ENCODE results near the gene HTR3A. TPM values are rescaled to one million over a fixed set of nuclear protein-coding genes. Genes with fewer than 3 reads are reported as not detected.

The HTR3A gene
- total RNA-seq, 2 experiments from 2014 or later: not detected

- no peak for DNase-seq
- Mint-ChIP-seq H3K36me3 (ENCODE audit: low read depth) (no peaks in the 10 kb centered on the region), H3K27ac (no peak overlapping the region), H3K4me1 (no peaks in the 10 kb centered on the region), H3K4me3 (no peak overlapping the region), H3K27me3 (peaks cover 22% of the 10 kb centered on the region), H3K9me3 (no peaks in the 10 kb centered on the region)
- POLR2A ChIA-PET: no interaction called here
- CTCF ChIA-PET: no interaction called here
Measured at GRCh38 chr11:113952588-113952987, 22.3 kb upstream of the HTR3A start.

- DNase-seq: no peak
- H3K36me3 Mint-ChIP-seq (ENCODE audit: low read depth): no peaks in the 10 kb centered on the region
- H3K4me1 Mint-ChIP-seq: no peaks in the 10 kb centered on the region
- H3K9me3 Mint-ChIP-seq: no peaks in the 10 kb centered on the region
- no peak overlapping the region for H3K27ac Mint-ChIP-seq
- no peak overlapping the region for H3K4me3 Mint-ChIP-seq
- CTCF ChIA-PET: no interaction called here
- POLR2A ChIA-PET: no interaction called here
- H3K27me3 Mint-ChIP-seq: peaks cover 18% of the 10 kb centered on the region
Measured at GRCh38 chr11:113954235-113954634, 20.7 kb upstream of the HTR3A start.

GRCh38 chr11:113956986-113957385 lies 17.9 kb upstream of the HTR3A start:
- Mint-ChIP-seq H3K9me3 (no peaks in the 10 kb centered on the region), H3K36me3 (ENCODE audit: low read depth) (no peaks in the 10 kb centered on the region)
- POLR2A ChIA-PET: no interaction called here

GRCh38 chr11:113960702-113961330 lies 14.1 kb upstream of the HTR3A start:
- no peaks in the 10 kb centered on the region for H3K4me1 Mint-ChIP-seq
- ChIA-PET POLR2A (no interaction called here), CTCF (no interaction called here)
- no peaks in the 10 kb centered on the region for H3K27me3 Mint-ChIP-seq
- no peak overlapping the region for H3K27ac Mint-ChIP-seq
- no peaks in the 10 kb centered on the region for H3K36me3 Mint-ChIP-seq (ENCODE audit: low read depth)
- H3K9me3 Mint-ChIP-seq: no peaks in the 10 kb centered on the region
- H3K4me3 Mint-ChIP-seq: no peak overlapping the region
- DNase-seq: no peak

More at GRCh38 chr11:113956986-113957385, 17.9 kb upstream of the HTR3A start:
- H3K4me1 Mint-ChIP-seq: no peaks in the 10 kb centered on the region
- DNase-seq: no peak
- H3K27ac Mint-ChIP-seq: no peak overlapping the region
- CTCF ChIA-PET: no interaction called here
- H3K4me3 Mint-ChIP-seq: no peak overlapping the region
- peaks cover 12% of the 10 kb centered on the region for H3K27me3 Mint-ChIP-seq

- Mint-ChIP-seq H3K27ac (no peak overlapping the region), H3K27me3 (peaks cover 5% of the 10 kb centered on the region), H3K4me1 (no peaks in the 10 kb centered on the region), H3K36me3 (ENCODE audit: low read depth) (no peaks in the 10 kb centered on the region), H3K9me3 (no peaks in the 10 kb centered on the region), H3K4me3 (no peak overlapping the region)
- CTCF ChIA-PET: no interaction called here
- POLR2A ChIA-PET: no interaction called here
- no peak for DNase-seq
Measured at GRCh38 chr11:113967361-113967760, 7.5 kb upstream of the HTR3A start.

GRCh38 chr11:113971506-113972195 lies 3.3 kb upstream of the HTR3A start:
- Mint-ChIP-seq H3K36me3 (ENCODE audit: low read depth) (no peaks in the 10 kb centered on the region), H3K27me3 (peaks cover 8% of the 10 kb centered on the region), H3K9me3 (no peaks in the 10 kb centered on the region), H3K27ac (no peak overlapping the region), H3K4me1 (no peaks in the 10 kb centered on the region), H3K4me3 (no peak overlapping the region)
- POLR2A ChIA-PET: no interaction called here
- no peak for DNase-seq
- CTCF ChIA-PET: no interaction called here

- peaks cover 2% of the 10 kb centered on the region for H3K4me1 Mint-ChIP-seq
- CTCF ChIA-PET: no interaction called here
- peaks cover 10% of the 10 kb centered on the region for H3K27me3 Mint-ChIP-seq
- H3K4me3 Mint-ChIP-seq: no peak overlapping the region
- no peaks in the 10 kb centered on the region for H3K36me3 Mint-ChIP-seq (ENCODE audit: low read depth)
- H3K27ac Mint-ChIP-seq: no peak overlapping the region
- no peak for DNase-seq
- POLR2A ChIA-PET: no interaction called here
- no peaks in the 10 kb centered on the region for H3K9me3 Mint-ChIP-seq
Measured at GRCh38 chr11:113977071-113977490, 2.2 kb downstream of the HTR3A start.

- no peak overlapping the region for H3K4me3 Mint-ChIP-seq
- no peak overlapping the region for H3K27ac Mint-ChIP-seq
- H3K9me3 Mint-ChIP-seq: no peaks in the 10 kb centered on the region
- DNase-seq: no peak
- peaks cover 2% of the 10 kb centered on the region for H3K4me1 Mint-ChIP-seq
- ChIA-PET POLR2A (no interaction called here), CTCF (no interaction called here)
- H3K27me3 Mint-ChIP-seq: peaks cover 10% of the 10 kb centered on the region
- no peaks in the 10 kb centered on the region for H3K36me3 Mint-ChIP-seq (ENCODE audit: low read depth)
Measured at GRCh38 chr11:113977701-113978100, 2.8 kb downstream of the HTR3A start.

- no peak overlapping the region for H3K27ac Mint-ChIP-seq
- H3K36me3 Mint-ChIP-seq (ENCODE audit: low read depth): no peaks in the 10 kb centered on the region
- ChIA-PET CTCF (no interaction called here), POLR2A (no interaction called here)
- peaks cover 12% of the 10 kb centered on the region for H3K27me3 Mint-ChIP-seq
- DNase-seq: no peak
- H3K4me1 Mint-ChIP-seq: peaks cover 2% of the 10 kb centered on the region
- no peaks in the 10 kb centered on the region for H3K9me3 Mint-ChIP-seq
- H3K4me3 Mint-ChIP-seq: no peak overlapping the region
Measured at GRCh38 chr11:113979431-113979830, 4.5 kb downstream of the HTR3A start.

- peaks cover 17% of the 10 kb centered on the region for H3K27me3 Mint-ChIP-seq
- no peaks in the 10 kb centered on the region for H3K9me3 Mint-ChIP-seq
- no peak overlapping the region for H3K27ac Mint-ChIP-seq
- CTCF ChIA-PET: interaction anchor here (0.6 kb wide), 1 partner anchor 34 kb away, joined by 3 read pairs; no protein-coding TSS in a partner anchor
- H3K36me3 Mint-ChIP-seq (ENCODE audit: low read depth): no peaks in the 10 kb centered on the region
- no peak overlapping the region for H3K4me3 Mint-ChIP-seq
- H3K4me1 Mint-ChIP-seq: peaks cover 2% of the 10 kb centered on the region
- DNase-seq: no peak
- POLR2A ChIA-PET: no interaction called here
Measured at GRCh38 chr11:113980785-113981184, 5.9 kb downstream of the HTR3A start.

GRCh38 chr11:113982306-113982705 lies 7.4 kb downstream of the HTR3A start:
- Mint-ChIP-seq H3K4me3 (no peak overlapping the region), H3K9me3 (no peaks in the 10 kb centered on the region), H3K4me1 (peaks cover 2% of the 10 kb centered on the region), H3K27ac (no peak overlapping the region), H3K27me3 (peaks cover 14% of the 10 kb centered on the region), H3K36me3 (ENCODE audit: low read depth) (no peaks in the 10 kb centered on the region)
- ChIA-PET CTCF (no interaction called here), POLR2A (no interaction called here)
- no peak for DNase-seq

GRCh38 chr11:113984781-113985180 lies 9.9 kb downstream of the HTR3A start:
- POLR2A ChIA-PET: no interaction called here
- Mint-ChIP-seq H3K27ac (no peak overlapping the region), H3K9me3 (no peaks in the 10 kb centered on the region), H3K36me3 (ENCODE audit: low read depth) (no peaks in the 10 kb centered on the region), H3K4me1 (no peaks in the 10 kb centered on the region), H3K4me3 (no peak overlapping the region), H3K27me3 (peaks cover 15% of the 10 kb centered on the region)
- CTCF ChIA-PET: no interaction called here
- no peak for DNase-seq

GRCh38 chr11:113985906-113986305 lies 11.0 kb downstream of the HTR3A start:
- Mint-ChIP-seq H3K27me3 (peaks cover 10% of the 10 kb centered on the region), H3K4me1 (no peaks in the 10 kb centered on the region), H3K4me3 (no peak overlapping the region), H3K27ac (no peak overlapping the region), H3K9me3 (no peaks in the 10 kb centered on the region), H3K36me3 (ENCODE audit: low read depth) (no peaks in the 10 kb centered on the region)
- DNase-seq: no peak
- ChIA-PET CTCF (no interaction called here), POLR2A (no interaction called here)

Measured in activated CD4-positive, alpha-beta memory T cell treated with anti-CD3 and anti-CD28 coated beads, Interleukin-2, amount 10 ng/mL, durations not matched to agents 7 days and 5 days (primary cell).